Measurements from ENCODE around the gene IGF1. TPM values are rescaled to one million over a fixed set of nuclear protein-coding genes. Genes with fewer than 3 reads are reported as not detected.

The IGF1 gene
- total RNA-seq (2022; extraction: Qiagen RNA extraction; ENCODE audit: low read depth): not detected in 5 replicates

GRCh38 chr12:102480406-102480805, at the start of gene IGF1:
Gene IGF1 (minus strand): TSS chr12:102480563. CDS start chr12:102480381, 182 bp downstream.

Measured in A549 treated with GW870086 at 1 μM for 4 hours (cell line).